Activated CD8-positive, alpha-beta T cell treated with anti-CD3 and anti-CD28 coated beads for 36 hours (primary cell): ENCODE measurements around the gene C9orf153. TPM values are rescaled to one million over a fixed set of nuclear protein-coding genes. Genes with fewer than 3 reads are reported as not detected.

Experiments
- ATAC-seq: fragments of 200-7000 bp; cut with Tn5 transposase; one replicate; pipeline ENCODE4 v1.10.0; 2021; ENCODE audit warnings: mild to moderate bottlenecking, moderate library complexity
- CTCF ChIA-PET: fragments of 350-600 bp; sonication (Branson Sonifier 250); formaldehyde crosslinking; loops from one replicate; lab custom pipeline; 2021; ENCODE audit warnings: antibody characterized with exemption; lab: Charles Lee
- POLR2A ChIA-PET: fragments of 350-600 bp; sonication (Branson Sonifier 250); formaldehyde crosslinking; loops from one replicate; lab custom pipeline; 2021; ENCODE audit warnings: antibody characterized with exemption; lab: Charles Lee
- DNase-seq: peaks from one replicate; pipeline ENCODE4 v3.0.0-alpha.2; 2020
- H3K27ac Mint-ChIP-seq: one replicate; pipeline ENCODE4 v1.8.0; 2021; ENCODE audit warnings: mild to moderate bottlenecking, mixed read lengths
- H3K27me3 Mint-ChIP-seq: one replicate; pipeline ENCODE4 v1.8.0; 2021; ENCODE audit warnings: mixed read lengths
- H3K36me3 Mint-ChIP-seq: one replicate; pipeline ENCODE4 v1.8.0; 2021; ENCODE audit warnings: low read depth, mixed read lengths
- H3K4me1 Mint-ChIP-seq: one replicate; pipeline ENCODE4 v1.8.0; 2021; ENCODE audit warnings: low read depth, mixed read lengths
- H3K4me3 Mint-ChIP-seq: one replicate; pipeline ENCODE4 v1.8.0; 2021; ENCODE audit warnings: mild to moderate bottlenecking, moderate library complexity, mixed read lengths
- H3K9me3 Mint-ChIP-seq: one replicate; pipeline ENCODE4 v1.8.0; 2021; ENCODE audit warnings: mixed read lengths
- CTCF ChIP-seq: fragments of 200-600 bp; IDR thresholded peaks from one replicate; pipeline ENCODE4 v1.8.0; 2022; ENCODE audit warnings: antibody characterized with exemption, mild to moderate bottlenecking
- intact Hi-C: fragments of 100-400 bp; cut with micrococcal nuclease; formaldehyde crosslinking; loops from one replicate; pipeline ENCODE4 v1.10.0; 2022
- total RNA-seq, 2 experiments: library from RNA; stranded (reverse); gene quantifications; one replicate each; pipeline ENCODE4 v1.2.3, GENCODE V29; 2021

C9orf153 gene
- total RNA-seq, 2 experiments from 2014 or later, result 0.16 to 0.40 TPM

GRCh38 chr9:86274821-86275643 lies 15.6 kb upstream of the C9orf153 start:
- H3K27me3 Mint-ChIP-seq, result no peaks in the 10 kb centered on the region
- ATAC-seq (no peak), DNase-seq (no peak)
- intact Hi-C loops, result no loop called here
- H3K9me3 Mint-ChIP-seq, result no peaks in the 10 kb centered on the region
- H3K4me1 Mint-ChIP-seq, result peaks cover 31% of the 10 kb centered on the region
- no peak overlapping the region for H3K27ac Mint-ChIP-seq
- no peak for TF ChIP-seq CTCF
- peaks cover 47% of the 10 kb centered on the region for H3K36me3 Mint-ChIP-seq
- ChIA-PET CTCF (interaction anchor here (1.2 to 2.4 kb wide), 2 partner anchors 12 to 73 kb away, joined by 5 to 9 read pairs; no protein-coding TSS in a partner anchor), POLR2A (interaction anchor here (0.5 to 0.6 kb wide), 2 partner anchors 19 to 63 kb away, joined by 3 to 4 read pairs; no protein-coding TSS in a partner anchor)
- H3K4me3 Mint-ChIP-seq, result no peak overlapping the region

DNA sequence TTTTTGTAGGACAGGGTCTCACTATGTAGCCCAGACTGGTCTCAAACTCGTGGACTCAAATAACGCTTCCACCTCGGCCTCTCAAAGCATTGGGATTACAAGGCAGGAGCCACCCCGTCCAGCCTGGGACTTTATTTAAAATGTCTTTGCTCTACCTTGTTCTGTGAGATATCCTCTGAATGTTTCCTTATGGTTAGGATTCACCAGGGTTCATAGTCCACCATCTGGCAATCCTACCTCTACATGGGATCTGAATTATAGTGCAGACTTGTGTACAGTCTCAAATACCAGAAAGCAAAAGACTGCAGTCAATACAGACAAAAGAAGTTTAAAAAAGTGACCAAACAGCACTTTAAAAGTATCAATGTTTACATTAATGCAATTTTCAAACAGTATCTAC lies 12.8 kb upstream of the C9orf153 start:
- CTCF ChIA-PET, result no interaction called here
- peaks cover 37% of the 10 kb centered on the region for H3K36me3 Mint-ChIP-seq
- ATAC-seq, result no peak

DNA sequence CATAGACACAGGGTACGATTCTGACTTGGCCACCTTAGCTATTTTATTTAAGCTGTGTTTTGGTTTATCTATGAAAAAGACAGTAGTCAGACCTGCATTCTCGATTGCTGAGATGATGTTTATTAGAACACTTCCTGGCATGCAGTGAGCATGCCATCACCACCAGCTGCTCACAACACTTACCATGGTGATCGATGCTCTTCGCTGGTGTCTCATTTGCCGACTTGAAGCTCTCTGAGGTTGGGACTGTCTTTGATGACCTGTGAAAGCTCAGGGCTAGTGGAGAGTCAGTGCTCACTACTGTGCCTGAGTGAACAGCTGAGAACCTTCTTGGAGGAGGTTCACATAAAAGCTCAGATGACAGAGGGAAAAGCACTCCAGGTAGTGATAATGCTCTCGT lies 4.4 kb upstream of the C9orf153 start:
- no peak for TF ChIP-seq CTCF
- Mint-ChIP-seq H3K4me1 (no peaks in the 10 kb centered on the region), H3K27ac (no peak overlapping the region), H3K27me3 (no peaks in the 10 kb centered on the region), H3K36me3 (peaks cover 33% of the 10 kb centered on the region), H3K4me3 (no peak overlapping the region), H3K9me3 (no peaks in the 10 kb centered on the region)
- DNase-seq, result no peak
- intact Hi-C loops, result no loop called here
- ATAC-seq, result no peak
- ChIA-PET POLR2A (no interaction called here), CTCF (interaction anchor here (1.2 to 2.0 kb wide), 2 partner anchors 12 to 62 kb away, joined by 3 to 5 read pairs; no protein-coding TSS in a partner anchor)

More for the DNA sequence above, 12.8 kb upstream of the C9orf153 start:
- no peaks in the 10 kb centered on the region for H3K9me3 Mint-ChIP-seq
- no peak for TF ChIP-seq CTCF
- H3K27me3 Mint-ChIP-seq, result no peaks in the 10 kb centered on the region
- no peak overlapping the region for H3K4me3 Mint-ChIP-seq
- no peak for DNase-seq
- intact Hi-C loops, result no loop called here
- H3K27ac Mint-ChIP-seq, result no peak overlapping the region
- POLR2A ChIA-PET, result no interaction called here
- H3K4me1 Mint-ChIP-seq, result peaks cover 10% of the 10 kb centered on the region

DNA sequence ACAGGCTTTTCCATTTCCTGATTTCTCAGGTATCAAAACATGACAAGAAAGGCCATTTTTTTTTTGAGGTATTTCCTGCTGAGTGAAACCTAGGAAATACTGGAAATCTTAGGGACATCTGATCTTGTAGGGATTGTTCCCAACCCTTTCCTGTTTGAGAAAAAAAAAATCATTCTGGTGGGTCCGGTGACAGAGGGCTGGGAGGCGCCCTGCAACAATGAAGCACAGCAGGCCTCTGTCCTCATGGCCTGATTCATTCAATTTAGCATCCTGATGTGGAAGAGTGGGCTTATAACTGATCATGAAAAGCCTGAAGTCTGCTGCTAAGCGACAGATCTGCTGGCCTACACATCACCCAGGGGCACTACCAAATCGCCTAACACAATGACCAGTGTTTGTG lies 3.0 kb upstream of the C9orf153 start:
- Mint-ChIP-seq H3K27me3 (no peaks in the 10 kb centered on the region), H3K27ac (no peak overlapping the region), H3K9me3 (no peaks in the 10 kb centered on the region), H3K4me1 (no peaks in the 10 kb centered on the region), H3K4me3 (no peak overlapping the region), H3K36me3 (peaks cover 33% of the 10 kb centered on the region)
- POLR2A ChIA-PET, result no interaction called here
- no peak for ATAC-seq
- no peak for DNase-seq
- CTCF ChIA-PET, result interaction anchor here (1.1 to 2.0 kb wide), 3 partner anchors 14 to 29 kb away, joined by 3 to 5 read pairs (median 4); no protein-coding TSS in a partner anchor
- intact Hi-C loops, result no loop called here
- TF ChIP-seq CTCF, result no peak

DNA sequence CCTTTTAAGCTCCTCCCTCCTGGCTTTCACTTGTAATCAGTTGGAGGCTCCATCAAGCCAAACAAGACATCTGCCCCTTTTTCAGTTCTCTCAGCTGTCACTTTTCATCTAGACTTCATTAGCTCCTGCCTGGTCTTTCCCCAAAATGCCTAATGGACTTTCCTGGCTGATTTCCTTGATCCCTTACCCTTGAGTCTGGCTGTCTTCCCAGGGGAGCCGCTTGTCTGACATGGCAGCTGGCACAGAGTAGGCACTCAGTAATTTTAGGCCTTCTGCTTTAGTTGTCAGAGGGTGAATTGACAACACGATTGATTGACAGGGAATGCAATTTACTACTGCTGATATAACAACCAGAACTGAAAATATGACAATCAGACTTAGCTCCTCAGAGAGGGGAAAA lies 2.1 kb downstream of the C9orf153 start:
- H3K4me3 Mint-ChIP-seq, result no peak overlapping the region
- no peak overlapping the region for H3K27ac Mint-ChIP-seq
- H3K36me3 Mint-ChIP-seq, result peaks cover 7% of the 10 kb centered on the region
- no peak for DNase-seq
- no peaks in the 10 kb centered on the region for H3K27me3 Mint-ChIP-seq
- ATAC-seq, result no peak
- H3K9me3 Mint-ChIP-seq, result peaks cover 8% of the 10 kb centered on the region
- CTCF ChIA-PET, result interaction anchor here (2.4 kb wide), 1 partner anchor 55 kb away, joined by 7 read pairs; no protein-coding TSS in a partner anchor
- POLR2A ChIA-PET, result interaction anchor here (0.8 kb wide), 1 partner anchor 9 kb away, joined by 3 read pairs; no protein-coding TSS in a partner anchor
- no peak for TF ChIP-seq CTCF
- intact Hi-C loops, result no loop called here
- H3K4me1 Mint-ChIP-seq, result no peaks in the 10 kb centered on the region
